K562 (cell line): ENCODE results near the gene ARF1. TPM values are rescaled to one million over a fixed set of nuclear protein-coding genes. Genes with fewer than 3 reads are reported as not detected.

Experiments
- BRCA1 ChIP-seq, 2 experiments: fragments of 450-650 bp in 1 of 2; sonication (generic) in 1 of 2; formaldehyde crosslinking in 1 of 2; IDR thresholded peaks; 2 replicates each; pipeline versions ENCODE4 v1.5.0 to v1.6.1; 2017 to 2020; ENCODE audit warnings: mild to moderate bottlenecking in 1 of 2, missing genetic modification reagents in 1 of 2
- CBFB ChIP-seq: sonication (generic); formaldehyde crosslinking; IDR thresholded peaks from 2 replicates; pipeline ENCODE4 v1.4.0; 2020; ENCODE audit warnings: mild to moderate bottlenecking, missing genetic modification reagents
- EGR1 ChIP-seq: fragments of 450-650 bp; conservative IDR thresholded peaks from 2 replicates; pipeline ENCODE4 v1.6.1; 2017; ENCODE audit warnings: mild to moderate bottlenecking
- FIP1L1 ChIP-seq: fragments of 200-400 bp; formaldehyde crosslinking; IDR thresholded peaks from 2 replicates; pipeline ENCODE4 v1.6.1; 2018; ENCODE audit warnings: mild to moderate bottlenecking, low read depth, low read length; ENCODE audit not compliant: poor library complexity, severe bottlenecking
- JUND ChIP-seq, 2 experiments: IDR thresholded peaks; 2 replicates in 1 of 2; 3 replicates in 1 of 2; pipeline ENCODE4 v1.6.1; 2011; ENCODE audit warnings: borderline replicate concordance in 2 of 2, low read depth in 2 of 2, low read length in 2 of 2, improper control_type of control experiment in 1 of 2, missing biosample characterization in 1 of 2, missing genetic modification characterization in 1 of 2, missing genetic modification reagents in 1 of 2
- MAZ ChIP-seq, 2 experiments: fragments of 450-650 bp in 1 of 2; sonication (generic) in 1 of 2; formaldehyde crosslinking; IDR thresholded peaks in 1 of 2; conservative IDR thresholded peaks in 1 of 2; 2 replicates each; pipeline versions ENCODE4 v1.4.0 to v1.5.0; 2020; ENCODE audit warnings: mild to moderate bottlenecking in 1 of 2, missing genetic modification reagents in 1 of 2
- MXI1 ChIP-seq: IDR thresholded peaks from 2 replicates; pipeline ENCODE4 v1.6.1; 2011; ENCODE audit warnings: low read depth, mild to moderate bottlenecking, improper control_type of control experiment, low read length
- NFIC ChIP-seq: fragments of 450-650 bp; IDR thresholded peaks from 2 replicates; pipeline ENCODE4 v1.6.1; 2017; ENCODE audit warnings: mild to moderate bottlenecking, inconsistent platforms
- RBBP5 ChIP-seq: fragments of 200-600 bp; sonication (generic); IDR thresholded peaks from 2 replicates; pipeline ENCODE4 v1.6.1; 2012; ENCODE audit warnings: borderline replicate concordance, mild to moderate bottlenecking, low read length, control low read depth, inconsistent platforms; ENCODE audit not compliant: insufficient read depth, poor library complexity, severe bottlenecking
- SMAD2 ChIP-seq: fragments of 150-350 bp; IDR thresholded peaks from 2 replicates; pipeline ENCODE4 v1.6.1; 2014; ENCODE audit warnings: low read depth, mild to moderate bottlenecking, low read length
- SPI1 ChIP-seq: IDR thresholded peaks from 2 replicates; pipeline ENCODE4 v1.6.1; 2011; ENCODE audit warnings: low read depth, low read length, control low read depth, borderline replicate concordance
- TAF1 ChIP-seq: IDR thresholded peaks from 2 replicates; pipeline ENCODE4 v1.6.1; 2011; ENCODE audit warnings: mild to moderate bottlenecking, low read length, moderate library complexity; ENCODE audit not compliant: insufficient read depth, control insufficient read depth, severe bottlenecking; ENCODE audit errors: extremely low read depth
- TFAP4 ChIP-seq: sonication (generic); formaldehyde crosslinking; IDR thresholded peaks from 2 replicates; pipeline ENCODE4 v1.8.0; 2022; ENCODE audit warnings: missing genetic modification reagents, mild to moderate bottlenecking, moderate library complexity, borderline replicate concordance
- THRA ChIP-seq: fragments of 450-650 bp; IDR thresholded peaks from 2 replicates; pipeline ENCODE4 v1.6.1; 2017; ENCODE audit warnings: mild to moderate bottlenecking, moderate library complexity
- THRAP3 ChIP-seq: fragments of 450-650 bp; IDR thresholded peaks from 2 replicates; pipeline ENCODE4 v1.6.1; 2016; ENCODE audit warnings: mild to moderate bottlenecking, inconsistent platforms, borderline replicate concordance
- ZBTB17 ChIP-seq: fragments of 450-650 bp; formaldehyde crosslinking; IDR thresholded peaks from 2 replicates; pipeline ENCODE4 v1.4.0; 2020; ENCODE audit warnings: mild to moderate bottlenecking
- ZNF174 ChIP-seq: fragments of 250-450 bp; sonication (Bioruptor Pico); IDR thresholded peaks from 2 replicates; pipeline ENCODE4 v1.4.0; 2020; ENCODE audit warnings: mild to moderate bottlenecking
- ZNF3 ChIP-seq: fragments of 250-450 bp; sonication (Bioruptor Pico); IDR thresholded peaks from 2 replicates; pipeline ENCODE4 v1.5.0; 2021; ENCODE audit warnings: mild to moderate bottlenecking, moderate library complexity
- polyA plus RNA-seq, 8 experiments: library from polyadenylated mRNA; depleted of rRNA in 4 of 8; stranded (reverse) in 5 of 8; unstranded in 3 of 8; fragments of >200 nt; fragmentation: Nextera tagmentation in 2 of 8; fragmentation: Illumina TruSeq in 1 of 8; extraction: Ambion mirVana in 2 of 8; extraction: Trizol in 1 of 8; gene quantifications; 2 replicates each; pipeline versions ENCODE4 v1.2.1 to v1.2.3, GENCODE V29; 2011 to 2014; ENCODE audit warnings: inconsistent platforms in 1 of 8, missing spikeins in 1 of 8
- total RNA-seq, 7 experiments: library from RNA; depleted of rRNA in 6 of 7; stranded (reverse); fragments of >200 nt in 6 of 7; fragmentation: Illumina TruSeq in 2 of 7; extraction: Trizol in 2 of 7; gene quantifications; 2 replicates each; pipeline versions ENCODE4 v1.2.1 to v1.2.3, GENCODE V29; 2011 to 2021; ENCODE audit warnings: low replicate concordance in 1 of 7
- TF ChIP-seq, protein P1 (sequence below): sonication (generic); formaldehyde crosslinking; IDR thresholded peaks from 2 replicates; pipeline ENCODE4 v1.8.1; 2022; ENCODE audit warnings: missing genetic modification reagents
- TF ChIP-seq, protein P2 (sequence below): sonication (generic); formaldehyde crosslinking; IDR thresholded peaks from 2 replicates; pipeline ENCODE4 v1.8.1; 2023; ENCODE audit warnings: mild to moderate bottlenecking, missing genetic modification reagents

The ARF1 gene
- total and polyA plus RNA-seq, 9 of the 15 experiments (the other 6 are each of a cell fraction or from before 2014, with no cell fraction given) = 69.8 to 593 (median 325) TPM

DNA sequence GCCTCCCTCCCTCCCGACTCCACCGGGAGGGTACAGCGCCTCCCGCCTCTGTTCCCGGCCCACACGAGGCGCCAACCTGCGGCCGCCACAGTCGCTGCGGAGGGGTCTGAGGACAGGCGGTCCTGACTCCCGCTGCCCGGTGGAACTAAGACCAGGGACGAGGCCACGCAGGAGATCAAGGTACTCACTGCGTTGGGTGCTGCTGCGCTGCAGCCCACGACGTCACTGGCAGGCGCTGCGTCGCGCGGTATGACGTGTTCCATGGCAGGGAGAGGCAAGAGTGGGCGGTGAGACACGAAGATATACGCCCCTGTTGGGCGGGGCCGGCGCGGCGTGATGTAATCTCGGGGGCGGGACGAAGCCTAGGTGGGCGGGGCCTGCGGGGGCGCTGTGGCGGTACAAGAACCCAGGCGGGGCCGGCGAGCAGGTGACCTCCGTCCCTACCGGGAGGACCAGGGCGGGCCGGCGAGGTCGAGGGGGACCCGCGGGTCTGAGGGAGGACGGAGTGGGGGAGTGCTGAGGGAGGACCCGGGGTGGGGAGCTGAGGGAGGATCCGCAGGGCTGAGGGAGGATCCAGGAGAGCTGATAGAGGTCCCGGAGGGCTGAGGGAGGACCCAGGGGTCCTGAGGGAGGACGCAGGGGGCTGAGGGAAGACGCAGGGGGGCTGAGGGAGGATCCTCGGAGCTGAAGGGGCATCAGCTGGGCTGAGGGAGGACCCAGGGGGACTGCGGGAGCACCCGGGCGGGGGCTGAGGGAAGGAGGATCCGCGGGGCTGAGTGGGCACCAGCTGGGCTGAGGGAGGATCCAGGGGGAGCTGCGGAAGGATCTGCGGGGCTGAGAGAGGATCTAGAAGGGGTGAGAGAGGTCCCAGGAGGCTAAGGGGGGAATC lies 26.8 kb downstream of the ARF1 start, which contains the start of gene MRPL55 (continued):
- TF ChIP-seq SPI1 = 0 out of 2 replicates have a peak, but pooled peaks have one; percentile 1
- no peak for TF ChIP-seq BRCA1 (IDR thresholded peaks at IDR 0.05)
- peak; percentile 83; the same call in 1 of the 2 replicates for TF ChIP-seq BRCA1 (CRISPR knock-in tag; IDR thresholded peaks at IDR 0.05)
- TF ChIP-seq TAF1 = peak; percentile 88
- TF ChIP-seq ZBTB17 (CRISPR knock-in tag) = no peak
- TF ChIP-seq, protein P1, sequence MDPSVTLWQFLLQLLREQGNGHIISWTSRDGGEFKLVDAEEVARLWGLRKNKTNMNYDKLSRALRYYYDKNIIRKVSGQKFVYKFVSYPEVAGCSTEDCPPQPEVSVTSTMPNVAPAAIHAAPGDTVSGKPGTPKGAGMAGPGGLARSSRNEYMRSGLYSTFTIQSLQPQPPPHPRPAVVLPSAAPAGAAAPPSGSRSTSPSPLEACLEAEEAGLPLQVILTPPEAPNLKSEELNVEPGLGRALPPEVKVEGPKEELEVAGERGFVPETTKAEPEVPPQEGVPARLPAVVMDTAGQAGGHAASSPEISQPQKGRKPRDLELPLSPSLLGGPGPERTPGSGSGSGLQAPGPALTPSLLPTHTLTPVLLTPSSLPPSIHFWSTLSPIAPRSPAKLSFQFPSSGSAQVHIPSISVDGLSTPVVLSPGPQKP (CRISPR knock-in tag) = no peak
- TF ChIP-seq ZNF174 = no peak
- no peak for TF ChIP-seq FIP1L1
- TF ChIP-seq MXI1 = peak; percentile 73; the same call in 1 of the 2 replicates
- peak; percentile 99 for TF ChIP-seq EGR1
- TF ChIP-seq MAZ (CRISPR knock-in tag; conservative IDR thresholded peaks at IDR 0.05 in 1 of 2, IDR thresholded peaks at IDR 0.05 in 1 of 2) = peak; percentile 82 to 87
- TF ChIP-seq TFAP4 (CRISPR knock-in tag) = peak; percentile 80
- peak; percentile 56 for TF ChIP-seq NFIC
- peak; percentile 90 for TF ChIP-seq RBBP5
- TF ChIP-seq, protein P2, sequence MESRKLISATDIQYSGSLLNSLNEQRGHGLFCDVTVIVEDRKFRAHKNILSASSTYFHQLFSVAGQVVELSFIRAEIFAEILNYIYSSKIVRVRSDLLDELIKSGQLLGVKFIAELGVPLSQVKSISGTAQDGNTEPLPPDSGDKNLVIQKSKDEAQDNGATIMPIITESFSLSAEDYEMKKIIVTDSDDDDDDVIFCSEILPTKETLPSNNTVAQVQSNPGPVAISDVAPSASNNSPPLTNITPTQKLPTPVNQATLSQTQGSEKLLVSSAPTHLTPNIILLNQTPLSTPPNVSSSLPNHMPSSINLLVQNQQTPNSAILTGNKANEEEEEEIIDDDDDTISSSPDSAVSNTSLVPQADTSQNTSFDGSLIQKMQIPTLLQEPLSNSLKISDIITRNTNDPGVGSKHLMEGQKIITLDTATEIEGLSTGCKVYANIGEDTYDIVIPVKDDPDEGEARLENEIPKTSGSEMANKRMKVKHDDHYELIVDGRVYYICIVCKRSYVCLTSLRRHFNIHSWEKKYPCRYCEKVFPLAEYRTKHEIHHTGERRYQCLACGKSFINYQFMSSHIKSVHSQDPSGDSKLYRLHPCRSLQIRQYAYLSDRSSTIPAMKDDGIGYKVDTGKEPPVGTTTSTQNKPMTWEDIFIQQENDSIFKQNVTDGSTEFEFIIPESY (CRISPR knock-in tag) = peak; percentile 51; the same call in 1 of the 2 replicates
- peak; percentile 81; the same call in 1 of the 2 replicates for TF ChIP-seq CBFB (CRISPR knock-in tag)
- no peak for TF ChIP-seq THRA
- peak; percentile 88 for TF ChIP-seq JUND (IDR thresholded peaks at IDR 0.05; ENCODE audit: borderline replicate concordance, low read depth, low read length)
- peak; percentile 74; the same call in 1 of the 3 replicates for TF ChIP-seq JUND (tag; IDR thresholded peaks at IDR 0.05; ENCODE audit: borderline replicate concordance, low read depth, low read length)
- no peak for TF ChIP-seq THRAP3
- TF ChIP-seq ZNF3 = no peak
- TF ChIP-seq SMAD2 = no peak
